ENCODE results near the gene NFE2L1.

DNA sequence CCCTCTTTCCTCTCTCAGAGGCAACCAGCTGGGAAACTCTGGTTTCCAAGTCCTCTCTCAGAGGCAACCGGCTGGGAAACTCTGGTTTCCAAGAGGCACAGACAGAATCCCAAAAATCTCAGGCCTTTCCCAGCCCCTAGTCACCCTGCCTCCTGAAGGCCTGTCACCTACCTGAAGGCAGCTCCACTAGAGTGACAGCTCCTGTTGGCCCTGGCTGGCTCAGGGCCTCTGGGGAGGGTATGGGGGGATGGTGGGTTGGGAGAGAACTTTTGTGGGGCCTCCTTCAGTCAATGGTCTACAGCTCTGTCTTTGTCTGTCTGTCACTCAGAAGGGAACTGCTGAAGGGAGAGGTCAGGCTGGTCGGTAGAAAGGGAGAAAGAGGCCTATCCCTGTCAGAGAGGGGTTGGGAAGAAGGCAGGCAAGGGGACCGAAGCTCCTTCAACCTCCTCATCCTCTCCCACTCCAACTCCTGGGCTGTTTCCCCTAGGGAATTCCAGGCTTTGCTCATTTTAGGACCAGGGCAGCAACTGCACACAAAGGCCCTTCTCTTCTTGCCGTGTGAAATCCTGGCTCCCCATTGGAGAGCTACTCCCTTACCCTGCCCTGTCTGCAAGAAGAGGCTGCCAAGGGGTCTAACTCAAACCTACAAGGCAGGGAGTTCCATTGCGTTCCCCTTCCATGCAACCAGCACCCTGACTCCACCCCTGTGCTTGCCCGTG lies 34.1 kb upstream of the NFE2L1 start:
- TF ChIP-seq, protein P1, sequence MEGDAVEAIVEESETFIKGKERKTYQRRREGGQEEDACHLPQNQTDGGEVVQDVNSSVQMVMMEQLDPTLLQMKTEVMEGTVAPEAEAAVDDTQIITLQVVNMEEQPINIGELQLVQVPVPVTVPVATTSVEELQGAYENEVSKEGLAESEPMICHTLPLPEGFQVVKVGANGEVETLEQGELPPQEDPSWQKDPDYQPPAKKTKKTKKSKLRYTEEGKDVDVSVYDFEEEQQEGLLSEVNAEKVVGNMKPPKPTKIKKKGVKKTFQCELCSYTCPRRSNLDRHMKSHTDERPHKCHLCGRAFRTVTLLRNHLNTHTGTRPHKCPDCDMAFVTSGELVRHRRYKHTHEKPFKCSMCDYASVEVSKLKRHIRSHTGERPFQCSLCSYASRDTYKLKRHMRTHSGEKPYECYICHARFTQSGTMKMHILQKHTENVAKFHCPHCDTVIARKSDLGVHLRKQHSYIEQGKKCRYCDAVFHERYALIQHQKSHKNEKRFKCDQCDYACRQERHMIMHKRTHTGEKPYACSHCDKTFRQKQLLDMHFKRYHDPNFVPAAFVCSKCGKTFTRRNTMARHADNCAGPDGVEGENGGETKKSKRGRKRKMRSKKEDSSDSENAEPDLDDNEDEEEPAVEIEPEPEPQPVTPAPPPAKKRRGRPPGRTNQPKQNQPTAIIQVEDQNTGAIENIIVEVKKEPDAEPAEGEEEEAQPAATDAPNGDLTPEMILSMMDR (IDR thresholded peaks at IDR 0.05), result no peak
- TF ChIP-seq POLR2A (IDR thresholded peaks at IDR 0.05), result no peak
